ENCODE results near the gene YIPF2. TPM values are rescaled to one million over a fixed set of nuclear protein-coding genes. Genes with fewer than 3 reads are reported as not detected.
"Not testable (repeated sequence)": the region's sequence is repeated elsewhere in the genome, so short reads cannot be mapped to it uniquely, and the experiment has no call there.

YIPF2 gene
- total RNA-seq, 8 experiments from 2014 or later = 35.9 to 107 (median 58.1) TPM

DNA sequence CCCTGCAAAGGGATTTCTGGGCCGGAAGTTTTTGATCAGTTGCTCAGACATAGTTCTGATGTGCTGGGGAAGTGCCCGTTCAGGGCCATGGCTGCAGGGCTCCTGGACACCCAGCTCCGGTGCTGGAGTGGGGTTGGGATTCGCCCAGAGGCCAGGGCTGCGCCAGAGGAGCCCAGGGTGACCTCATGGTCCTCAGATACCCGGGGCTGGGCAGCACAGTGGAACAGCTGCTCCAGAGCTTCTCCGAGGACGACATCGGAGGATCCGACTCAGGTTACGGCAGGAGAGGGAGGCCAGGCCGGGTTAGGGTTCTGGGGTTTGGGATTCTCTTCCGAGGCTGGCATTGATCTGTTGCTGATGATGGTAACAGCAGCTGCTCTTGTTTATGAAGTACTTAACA lies 36.2 kb downstream of the YIPF2 start:
- in situ Hi-C loops (cut with MboI; ENCODE audit: low pct_unique_long_range_greater_than_20kb in 2 of 9, low sequenced_read_pairs in 9 of 9, unreplicated experiment in 9 of 9) = no loop called here
- ATAC-seq (replicated peaks in 6 of 8) = peak in 5 of 8 experiments; percentile 3 to 12 (median 11)
- Histone ChIP-seq H3K4me1 (replicated peaks in 1 of 2) (peaks cover 62 to 68% of the 10 kb centered on the region in 2 donors), H3K4me3 (no peak overlapping the region), H3K27ac (peak overlapping the region; percentile 90 to 91)
- 67 to 80% (median 79%) methylated on average over 1 to 8 of the region's 13 CpGs; no CpG with 5 or more reads in 5 of the 10 experiments for WGBS, 10 experiments

DNA sequence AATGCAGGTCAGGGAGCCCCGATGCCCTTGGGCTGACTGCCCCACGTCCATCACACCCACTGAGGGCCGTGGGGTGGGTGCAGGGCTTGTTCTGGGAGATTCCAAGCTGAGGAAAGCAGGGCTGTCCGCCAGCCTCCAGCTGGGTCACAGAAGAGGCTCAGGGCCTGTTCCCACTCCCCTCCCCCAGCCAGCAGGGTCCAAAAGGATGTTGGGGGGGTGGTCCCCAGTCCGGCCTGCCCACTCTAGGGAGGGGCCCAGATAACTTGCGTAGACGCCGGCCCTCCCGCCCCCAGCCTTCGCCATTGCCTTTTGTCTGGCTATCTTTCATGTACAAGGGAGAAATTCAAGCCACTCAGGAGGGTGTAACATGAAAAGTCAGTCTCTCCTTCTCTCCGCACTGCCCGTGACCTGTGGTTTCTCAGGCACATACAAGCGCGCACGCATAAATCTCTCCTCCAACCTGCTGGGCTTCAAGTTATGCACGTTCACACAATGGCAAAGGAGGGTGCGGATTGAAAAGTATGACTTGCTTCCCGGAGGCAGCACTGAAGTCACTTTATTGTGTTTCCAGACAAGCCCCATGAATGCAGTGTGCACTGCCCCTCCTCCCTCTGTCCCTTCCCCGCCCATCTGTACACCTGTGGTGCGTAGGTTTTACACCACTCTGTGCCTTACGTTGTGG lies 36.9 kb downstream of the YIPF2 start:
- Histone ChIP-seq H3K27ac (peak overlapping the region; percentile 90 to 91), H3K4me1 (replicated peaks in 1 of 2) (peaks cover 65 to 71% of the 10 kb centered on the region in 2 donors), H3K4me3 (peak overlapping the region in 1 of 5 donors; percentile 20)
- WGBS, 10 experiments = 0 to 80% (median 4%) methylated on average over 1 to 5 of the region's 21 CpGs; no CpG with 5 or more reads in 5 of the 10 experiments
- in situ Hi-C loops (cut with MboI; ENCODE audit: low pct_unique_long_range_greater_than_20kb in 2 of 9, low sequenced_read_pairs in 9 of 9, unreplicated experiment in 9 of 9) = no loop called here
- ATAC-seq (replicated peaks in 6 of 8) = peak; percentile 62 to 83 (median 70)

DNA sequence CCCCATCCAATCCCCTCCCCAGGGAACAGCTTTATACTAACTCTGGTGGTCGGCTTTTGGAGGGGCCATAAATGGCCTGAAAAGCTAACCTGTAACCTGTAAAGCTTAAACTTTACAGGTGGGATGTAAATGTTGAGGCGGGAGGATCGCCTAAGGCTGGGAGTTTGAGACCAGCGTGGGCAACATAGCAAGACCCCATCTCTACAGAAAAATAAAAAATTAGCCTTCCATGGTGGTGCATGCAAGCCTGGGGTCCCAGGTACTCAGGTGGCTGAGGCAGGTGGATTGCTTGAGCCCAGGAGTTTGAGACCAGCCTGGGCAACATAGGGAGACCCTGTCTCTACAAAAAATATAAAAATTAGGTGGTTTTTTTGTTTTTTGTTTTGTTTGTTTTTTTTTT lies 38.6 kb downstream of the YIPF2 start:
- Histone ChIP-seq H3K4me3 (no peak overlapping the region), H3K27ac (peak overlapping the region in 1 of 2 donors; percentile 22), H3K4me1 (replicated peaks in 1 of 2) (peaks cover 75 to 82% of the 10 kb centered on the region in 2 donors)
- in situ Hi-C loops (cut with MboI; ENCODE audit: low pct_unique_long_range_greater_than_20kb in 2 of 9, low sequenced_read_pairs in 9 of 9, unreplicated experiment in 9 of 9) = no loop called here
- WGBS, 10 experiments = 67 to 100% (median 96%) methylated on average over 1 to 4 of the region's 4 CpGs; no CpG with 5 or more reads in 6 of the 10 experiments
- ATAC-seq (replicated peaks in 6 of 8) = no peak

DNA sequence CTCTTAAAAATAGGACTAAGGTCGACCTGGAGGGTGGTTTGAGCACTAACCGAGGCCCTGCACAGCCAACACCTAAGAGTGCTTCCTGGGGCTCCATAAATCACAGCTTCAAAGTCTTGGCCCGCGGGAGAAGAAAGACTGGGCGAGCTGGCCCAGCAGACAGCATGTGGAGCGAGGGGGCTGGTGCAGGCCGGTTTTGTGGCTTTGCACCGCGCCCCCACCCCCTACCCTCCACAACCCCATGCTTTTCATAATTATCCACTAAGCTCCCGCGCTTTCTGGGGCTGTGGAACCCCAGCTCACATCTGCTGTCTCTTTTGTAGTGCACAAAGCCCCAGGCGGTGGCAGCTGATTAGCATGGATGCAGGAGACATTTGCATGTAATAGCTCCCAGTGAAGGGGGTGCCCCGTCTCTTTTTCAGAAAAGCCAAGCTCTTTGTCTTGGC lies 40.0 kb downstream of the YIPF2 start:
- in situ Hi-C loops (cut with MboI; ENCODE audit: low pct_unique_long_range_greater_than_20kb in 2 of 9, low sequenced_read_pairs in 9 of 9, unreplicated experiment in 9 of 9) = no loop called here
- ATAC-seq (replicated peaks in 6 of 8) = peak; percentile 27 to 90 (median 70)
- H3K27ac ChIP-seq = peak overlapping the region; percentile 76 to 88
- H3K4me3 ChIP-seq = no peak overlapping the region
- 0 to 26% (median 5%) methylated on average over 1 to 6 of the region's 13 CpGs; no CpG with 5 or more reads in 6 of the 10 experiments for WGBS, 10 experiments
- peaks cover 64 to 75% of the 10 kb centered on the region in 2 donors for H3K4me1 ChIP-seq (replicated peaks in 1 of 2)

DNA sequence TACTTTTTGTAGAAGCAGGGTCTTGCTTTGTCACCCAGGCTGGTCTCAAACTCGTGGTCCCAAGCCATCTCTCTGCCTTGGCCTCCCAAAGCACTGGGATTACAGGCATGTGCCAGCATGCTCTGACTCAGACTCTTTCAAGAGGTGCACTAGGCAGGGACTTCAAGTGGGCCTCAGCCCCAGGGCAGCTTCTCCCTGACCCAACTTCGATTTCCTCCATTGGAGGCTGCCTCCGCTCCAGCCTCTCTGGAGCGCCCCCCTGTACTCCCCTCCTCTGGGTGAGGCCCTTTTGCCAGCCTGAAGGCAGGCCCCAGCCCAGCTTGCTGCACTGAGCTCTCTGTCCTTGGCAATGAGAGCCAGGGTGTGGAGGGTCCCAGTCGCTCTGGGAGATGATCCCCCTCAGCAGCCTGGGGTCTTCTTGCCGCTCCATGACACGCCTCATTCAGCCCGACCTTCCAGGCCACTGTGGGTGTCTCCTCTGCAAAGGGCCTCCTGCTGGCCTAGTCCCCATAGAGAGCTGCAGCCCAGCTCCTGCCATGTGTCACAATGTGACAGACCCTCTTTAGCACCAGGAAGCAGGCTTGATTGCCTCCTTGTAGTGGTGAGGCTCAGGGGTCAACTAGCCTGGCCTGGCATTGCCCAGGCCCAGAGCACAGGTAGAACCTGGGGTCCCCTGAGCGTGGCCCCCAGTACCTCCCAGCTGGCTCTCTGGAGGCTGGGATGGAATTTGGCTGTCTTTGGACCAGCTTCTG lies 40.6 kb downstream of the YIPF2 start:
- ATAC-seq (replicated peaks in 6 of 8) = peak in 6 of 8 experiments; percentile 6 to 33 (median 20)
- in situ Hi-C loops (cut with MboI; ENCODE audit: low pct_unique_long_range_greater_than_20kb in 2 of 9, low sequenced_read_pairs in 9 of 9, unreplicated experiment in 9 of 9) = no loop called here
- H3K4me1 ChIP-seq (replicated peaks in 1 of 2) = peaks cover 60 to 71% of the 10 kb centered on the region in 2 donors
- WGBS, 10 experiments = 20 to 80% (median 58%) methylated on average over 1 to 4 of the region's 9 CpGs; no CpG with 5 or more reads in 4 of the 10 experiments
- H3K27ac ChIP-seq = peak overlapping the region; percentile 76 to 88
- H3K4me3 ChIP-seq = no peak overlapping the region

DNA sequence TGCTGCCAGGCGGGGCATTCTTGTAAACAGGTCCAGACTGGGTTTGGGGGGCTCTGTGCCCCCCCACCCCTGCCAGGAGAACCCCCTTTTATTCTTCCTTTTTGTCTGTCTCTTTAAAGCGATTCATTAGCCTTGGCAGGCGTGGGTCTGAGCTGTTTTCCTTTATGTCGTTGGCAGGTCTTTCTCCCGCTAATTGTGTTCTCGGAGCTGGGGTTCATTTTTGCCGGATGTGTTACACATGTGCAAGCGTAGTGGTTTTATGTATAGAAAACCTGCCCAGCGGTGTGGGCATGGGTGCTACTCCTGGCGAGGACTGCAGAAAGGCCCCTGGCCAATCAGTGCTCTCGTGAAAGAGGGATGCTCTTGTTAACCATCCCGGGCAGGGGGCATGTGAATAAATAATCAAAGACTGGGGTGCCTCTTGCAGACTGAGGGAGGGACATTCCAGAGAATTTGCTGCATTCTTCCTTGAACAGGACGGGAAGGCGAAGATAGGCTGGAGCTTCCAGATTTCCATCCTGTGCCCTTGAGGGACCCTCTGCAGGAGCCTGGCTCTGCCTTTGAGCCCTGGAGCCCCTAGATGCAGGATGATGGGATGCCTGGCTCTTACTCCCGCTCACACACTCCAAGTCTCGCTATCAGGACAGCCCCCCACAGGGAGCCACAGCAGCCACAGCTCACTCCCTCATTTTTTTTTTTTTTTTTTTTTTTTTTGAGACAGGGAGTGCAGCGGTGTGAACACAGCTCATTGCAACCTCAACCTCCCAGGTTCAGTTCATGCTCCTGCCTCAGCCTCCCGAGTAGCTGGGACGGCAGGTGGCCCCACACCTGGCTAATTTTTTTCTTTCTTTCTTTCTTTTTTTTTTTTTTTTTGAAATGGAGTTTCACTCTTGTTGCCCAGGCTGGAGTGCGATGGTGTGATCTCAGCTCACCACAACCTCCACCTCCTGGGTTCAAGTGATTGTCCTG lies 43.0 kb downstream of the YIPF2 start:
- H3K4me1 ChIP-seq (replicated peaks in 1 of 2) = peaks cover 56 to 73% of the 10 kb centered on the region in 2 donors
- 38 to 100% (median 64%) methylated on average over 1 to 18 of the region's 20 CpGs for WGBS, 10 experiments
- in situ Hi-C loops (cut with MboI; ENCODE audit: low pct_unique_long_range_greater_than_20kb in 2 of 9, low sequenced_read_pairs in 9 of 9, unreplicated experiment in 9 of 9) = no loop called here
- H3K4me3 ChIP-seq = no peak overlapping the region
- ATAC-seq (replicated peaks in 6 of 8) = peak in 1 of 8 experiments; percentile 1
- peak overlapping the region in 1 of 2 donors; percentile 36 for H3K27ac ChIP-seq

DNA sequence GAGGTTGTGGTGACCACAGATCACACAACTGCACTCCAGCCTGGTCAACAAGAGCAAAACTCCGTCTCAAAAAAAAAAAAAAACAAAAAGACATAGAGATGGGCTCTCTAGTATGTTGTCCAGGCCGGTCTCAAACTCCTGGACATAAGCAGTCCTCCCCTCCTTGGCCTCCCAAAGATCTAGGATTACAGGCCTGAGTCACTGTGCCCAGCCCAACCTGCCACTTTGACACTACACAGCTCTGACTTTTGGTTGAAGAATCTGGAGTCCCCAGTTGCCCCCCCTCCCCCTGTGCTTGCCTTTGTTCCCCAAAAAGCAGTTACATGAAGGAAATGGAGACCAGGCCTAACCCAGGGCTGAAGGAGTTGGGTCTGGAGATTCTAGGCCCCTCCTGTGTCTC lies 44.2 kb downstream of the YIPF2 start:
- peak in 2 of 8 experiments; percentile 17 to 75 for ATAC-seq (replicated peaks in 6 of 8)
- Histone ChIP-seq H3K4me3 (no peak overlapping the region), H3K4me1 (replicated peaks in 1 of 2) (peaks cover 64 to 85% of the 10 kb centered on the region in 2 donors), H3K27ac (peak overlapping the region in 1 of 2 donors; percentile 1)
- 0 to 100% (median 87%) methylated on average over 1 to 2 of the region's 2 CpGs; no CpG with 5 or more reads in 4 of the 10 experiments for WGBS, 10 experiments
- in situ Hi-C loops (cut with MboI; ENCODE audit: low pct_unique_long_range_greater_than_20kb in 2 of 9, low sequenced_read_pairs in 9 of 9, unreplicated experiment in 9 of 9) = no loop called here

DNA sequence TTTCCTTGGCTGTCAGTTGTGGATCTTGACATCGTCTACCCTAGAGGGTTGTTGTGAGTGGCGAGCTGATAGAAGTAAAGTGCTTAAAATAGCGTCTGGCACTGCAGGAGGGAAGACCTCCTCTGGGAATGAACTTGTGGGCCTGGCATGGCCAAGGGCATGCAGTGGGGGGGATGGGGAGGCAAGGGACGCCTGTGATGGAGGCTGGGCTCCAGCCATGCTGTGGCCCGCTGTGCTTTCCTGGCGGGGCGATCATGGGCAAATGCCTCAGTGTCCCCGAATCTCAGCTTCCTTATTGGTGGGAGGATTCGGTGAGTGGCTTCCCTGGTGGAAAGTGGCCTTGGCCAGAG lies 46.4 kb downstream of the YIPF2 start:
- no peak for ATAC-seq (replicated peaks in 6 of 8)
- in situ Hi-C loops (cut with MboI; ENCODE audit: low pct_unique_long_range_greater_than_20kb in 2 of 9, low sequenced_read_pairs in 9 of 9, unreplicated experiment in 9 of 9) = no loop called here
- Histone ChIP-seq H3K4me3 (no peak overlapping the region), H3K27ac (peak overlapping the region in 1 of 2 donors; percentile 34), H3K4me1 (replicated peaks in 1 of 2) (peaks cover 46 to 68% of the 10 kb centered on the region in 2 donors)
- 80 to 100% (median 97%) methylated on average over 1 to 7 of the region's 9 CpGs; no CpG with 5 or more reads in 5 of the 10 experiments for WGBS, 10 experiments

DNA sequence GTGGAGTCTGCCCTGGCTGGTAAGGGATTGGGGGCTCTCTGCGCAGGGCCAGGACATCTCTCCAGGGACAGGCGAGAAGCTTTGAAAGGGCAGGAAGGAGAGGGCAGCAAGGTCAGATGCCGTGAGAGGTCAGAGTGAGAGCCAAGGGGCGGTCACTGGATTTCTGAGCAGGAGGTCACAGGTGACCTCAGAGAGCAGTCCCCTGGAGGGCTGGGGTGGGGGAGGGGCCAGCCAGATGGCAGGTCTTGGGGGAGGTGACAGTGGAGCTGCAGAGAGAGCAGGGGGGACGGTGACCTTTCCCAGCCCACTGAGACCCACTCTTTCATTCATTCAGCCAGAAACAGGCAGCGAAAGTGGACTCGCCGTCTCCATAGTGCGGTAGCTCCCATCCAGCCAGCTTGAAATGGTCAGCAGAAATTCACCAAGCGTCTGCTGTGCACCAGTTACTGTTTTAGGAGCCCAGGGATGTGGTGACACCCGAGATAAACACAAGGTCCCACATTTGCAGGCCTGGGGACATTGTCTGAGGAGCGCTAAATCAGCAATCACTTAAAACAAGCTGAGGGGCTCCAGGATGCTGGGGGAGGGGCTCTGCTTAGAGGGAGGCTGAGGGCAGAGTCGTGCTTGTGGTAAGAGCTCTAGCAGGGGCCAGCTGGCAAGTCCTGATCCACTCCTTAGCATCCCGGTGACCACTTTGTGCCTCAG lies 46.9 kb downstream of the YIPF2 start:
- in situ Hi-C loops (cut with MboI; ENCODE audit: low pct_unique_long_range_greater_than_20kb in 2 of 9, low sequenced_read_pairs in 9 of 9, unreplicated experiment in 9 of 9) = no loop called here
- peaks cover 48 to 68% of the 10 kb centered on the region in 2 donors for H3K4me1 ChIP-seq (replicated peaks in 1 of 2)
- peak overlapping the region; percentile 34 to 51 for H3K27ac ChIP-seq
- no peak overlapping the region for H3K4me3 ChIP-seq
- WGBS, 10 experiments = 10 to 66% (median 26%) methylated on average over 1 to 4 of the region's 14 CpGs; no CpG with 5 or more reads in 6 of the 10 experiments
- ATAC-seq (replicated peaks in 6 of 8) = peak in 5 of 8 experiments; percentile 7 to 38 (median 29)

DNA sequence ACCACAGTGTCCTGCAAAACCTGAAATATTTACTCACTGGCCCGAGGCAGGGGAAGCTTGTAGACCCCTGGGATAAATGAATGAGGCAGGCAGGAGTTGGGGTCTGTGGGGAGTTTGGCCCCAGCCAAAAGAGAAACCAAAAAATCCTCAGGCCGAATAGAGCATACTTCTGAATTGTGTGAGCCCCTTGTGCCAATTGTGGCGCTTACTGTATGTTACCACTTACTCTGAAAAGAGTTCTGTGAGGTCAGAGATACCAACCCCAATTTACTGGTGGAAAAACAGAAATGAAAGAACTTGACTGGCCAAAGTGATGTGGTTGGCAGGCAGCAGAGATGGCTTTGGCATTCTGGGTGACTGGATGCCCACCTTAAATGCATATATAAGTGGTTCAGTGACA lies 50.2 kb downstream of the YIPF2 start:
- Histone ChIP-seq H3K4me3 (no peak overlapping the region), H3K27ac (no peak overlapping the region), H3K4me1 (replicated peaks in 1 of 2) (peaks cover 40 to 58% of the 10 kb centered on the region in 2 donors)
- in situ Hi-C loops (cut with MboI; ENCODE audit: low pct_unique_long_range_greater_than_20kb in 2 of 9, low sequenced_read_pairs in 9 of 9, unreplicated experiment in 9 of 9) = no loop called here
- ATAC-seq (replicated peaks in 6 of 8) = no peak
- 73 to 100% (median 90%) methylated on average over 1 to 3 of the region's 3 CpGs; no CpG with 5 or more reads in 6 of the 10 experiments for WGBS, 10 experiments

DNA sequence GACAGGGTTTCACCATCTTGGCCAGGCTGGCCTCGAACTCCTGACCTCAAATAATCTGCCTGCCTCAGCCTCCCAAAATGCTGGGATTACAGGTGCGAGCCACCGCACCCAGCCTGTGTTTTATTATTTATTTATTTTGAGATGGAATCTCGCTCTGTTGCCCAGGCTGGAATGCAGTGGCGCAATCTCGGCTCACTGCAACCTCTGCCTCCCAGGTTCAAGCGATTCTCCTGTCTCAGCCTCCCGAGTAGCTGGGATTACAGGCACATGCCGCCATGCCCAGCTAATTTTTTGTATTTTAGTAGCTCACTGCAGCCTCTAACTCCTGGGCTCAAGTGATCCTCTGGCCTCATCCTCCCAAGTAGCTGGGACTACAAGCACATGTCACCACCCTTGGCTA lies 50.8 kb downstream of the YIPF2 start:
- H3K4me3 ChIP-seq; ATAC-seq (replicated peaks in 6 of 8); in situ Hi-C loops (cut with MboI; ENCODE audit: low pct_unique_long_range_greater_than_20kb in 2 of 9, low sequenced_read_pairs in 9 of 9, unreplicated experiment in 9 of 9); H3K27ac ChIP-seq: not testable (repeated sequence)
- H3K4me1 ChIP-seq (replicated peaks in 1 of 2) = peaks cover 42 to 56% of the 10 kb centered on the region in 2 donors
- WGBS, 10 experiments = 100% methylated on average over 1 to 2 of the region's 9 CpGs; no CpG with 5 or more reads in 7 of the 10 experiments

Data from motor neuron (in vitro differentiated cells).